DOHH2 (cell line): ENCODE results near the gene CD274.

Experiments
- CTCF ChIP-seq: fragments of 200-600 bp; sonication (generic); IDR thresholded peaks from one replicate; pipeline ENCODE4 v1.5.1; 2014; ENCODE audit warnings: antibody characterized with exemption, mild to moderate bottlenecking, low read depth, low read length; ENCODE audit not compliant: poor library complexity, severe bottlenecking
- EZH2phosphoT487 ChIP-seq: fragments of 200-600 bp; sonication (generic); IDR thresholded peaks from 2 replicates; pipeline ENCODE4 v1.6.1; 2017; ENCODE audit warnings: borderline replicate concordance, mild to moderate bottlenecking, antibody characterized with exemption, low read length, moderate library complexity, mixed read lengths

GRCh38 chr9:5518937-5519319 is 68.6 kb downstream of the CD274 start:
- TF ChIP-seq EZH2phosphoT487 (no peak), CTCF (no peak)
